Kidney epithelial cell (primary cell): ENCODE results near the gene SLC29A4. TPM values are rescaled to one million over a fixed set of nuclear protein-coding genes. Genes with fewer than 3 reads are reported as not detected.
"Not testable (repeated sequence)": the region's sequence is repeated elsewhere in the genome, so short reads cannot be mapped to it uniquely, and the experiment has no call there.

ENCODE experiments used
- DNase-seq: peaks from one replicate; pipeline ENCODE4 v3.0.0-alpha.2; 2010; ENCODE audit warnings: low read depth
- H3K27me3 ChIP-seq: 2 replicates; pipeline ENCODE4 v1.6.0; 2011; ENCODE audit warnings: low read length; ENCODE audit not compliant: control insufficient read depth, insufficient read depth
- H3K36me3 ChIP-seq: 2 replicates; pipeline ENCODE4 v1.5.1; 2011; ENCODE audit warnings: low read length; ENCODE audit not compliant: control insufficient read depth, insufficient read depth
- H3K4me3 ChIP-seq: 2 replicates; pipeline ENCODE4 v1.5.1; 2011; ENCODE audit warnings: low read depth, mild to moderate bottlenecking, control low read depth, low read length
- CTCF ChIP-seq: IDR thresholded peaks from 2 replicates; pipeline ENCODE4 v1.5.1; 2011; ENCODE audit warnings: mild to moderate bottlenecking, moderate library complexity, low read length, control low read depth, inconsistent platforms; ENCODE audit not compliant: insufficient read depth, poor library complexity, severe bottlenecking
- total RNA-seq: library from RNA; depleted of rRNA; stranded (reverse); fragments of >200 nt; gene quantifications from 2 replicates; pipeline ENCODE4 v1.2.3, GENCODE V29; 2015

The SLC29A4 gene
- total RNA-seq, 1 donor from 2014 or later, result 6.1 TPM

GRCh38 chr7:5302577-5302976 is 19.8 kb downstream of the SLC29A4 start:
- peak; percentile 11 for TF ChIP-seq CTCF
- H3K36me3 ChIP-seq, result no peaks in the 10 kb centered on the region
- no peak for DNase-seq
- H3K4me3 ChIP-seq, result no peak overlapping the region
- no peaks in the 10 kb centered on the region for H3K27me3 ChIP-seq

GRCh38 chr7:5303061-5303460 is 20.3 kb downstream of the SLC29A4 start:
- no peak for DNase-seq
- Histone ChIP-seq H3K4me3 (no peak overlapping the region), H3K27me3 (no peaks in the 10 kb centered on the region), H3K36me3 (no peaks in the 10 kb centered on the region)
- no peak for TF ChIP-seq CTCF

- Histone ChIP-seq H3K27me3 (no peaks in the 10 kb centered on the region), H3K36me3 (no peaks in the 10 kb centered on the region), H3K4me3 (no peak overlapping the region)
- no peak for TF ChIP-seq CTCF
- no peak for DNase-seq
Observed at GRCh38 chr7:5303591-5304505, 21.1 kb downstream of the SLC29A4 start.

- not testable (repeated sequence) for H3K27me3 ChIP-seq, H3K36me3 ChIP-seq, DNase-seq, H3K4me3 ChIP-seq
Observed at GRCh38 chr7:5305050-5305449, 22.3 kb downstream of the SLC29A4 start.

- not testable (repeated sequence) for H3K36me3 ChIP-seq, H3K27me3 ChIP-seq, DNase-seq, H3K4me3 ChIP-seq
Observed at GRCh38 chr7:5307221-5308142, 24.7 kb downstream of the SLC29A4 start.

GRCh38 chr7:5309146-5309545 is 26.4 kb downstream of the SLC29A4 start:
- no peak for DNase-seq
- no peak overlapping the region for H3K4me3 ChIP-seq
- no peak for TF ChIP-seq CTCF
- no peaks in the 10 kb centered on the region for H3K27me3 ChIP-seq
- no peaks in the 10 kb centered on the region for H3K36me3 ChIP-seq
